GM12864 (cell line): Measurements from ENCODE around the gene ZMYM2.

Experiments
- DNase-seq: peaks from one replicate; pipeline ENCODE4 v3.0.0-alpha.2; 2011; ENCODE audit warnings: low read depth
- H3K4me3 ChIP-seq: 2 replicates; pipeline ENCODE4 v1.5.1; 2011; ENCODE audit warnings: mild to moderate bottlenecking, low read depth, low read length, control low read depth
- TF ChIP-seq, protein P1 (sequence below): IDR thresholded peaks from 2 replicates; pipeline ENCODE4 v1.5.1; 2011; ENCODE audit warnings: low read depth, mild to moderate bottlenecking, moderate library complexity, low read length, control low read depth, inconsistent platforms; ENCODE audit errors: missing control alignments

The ZMYM2 gene

DNA sequence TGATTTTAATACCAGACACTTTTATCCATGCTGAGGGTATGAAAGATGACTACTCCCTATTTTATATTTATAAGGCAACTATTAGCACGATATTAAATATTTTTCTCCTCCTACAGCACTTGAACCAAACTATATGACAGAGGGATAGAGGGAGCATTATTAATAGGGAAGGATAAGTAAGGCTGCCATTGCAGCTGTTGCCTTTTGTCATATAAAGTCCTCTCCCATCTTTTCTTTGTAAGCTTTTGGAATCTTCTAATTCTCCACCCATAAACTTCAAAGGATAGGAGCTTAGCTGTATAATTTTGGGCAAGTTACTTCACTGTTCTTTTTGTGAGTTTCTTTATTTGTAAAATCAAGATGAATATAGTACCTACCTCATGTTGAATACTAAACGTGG is 95.4 kb downstream of the ZMYM2 start:
- no peak for DNase-seq
- no peak overlapping the region for H3K4me3 ChIP-seq
- TF ChIP-seq, protein P1, sequence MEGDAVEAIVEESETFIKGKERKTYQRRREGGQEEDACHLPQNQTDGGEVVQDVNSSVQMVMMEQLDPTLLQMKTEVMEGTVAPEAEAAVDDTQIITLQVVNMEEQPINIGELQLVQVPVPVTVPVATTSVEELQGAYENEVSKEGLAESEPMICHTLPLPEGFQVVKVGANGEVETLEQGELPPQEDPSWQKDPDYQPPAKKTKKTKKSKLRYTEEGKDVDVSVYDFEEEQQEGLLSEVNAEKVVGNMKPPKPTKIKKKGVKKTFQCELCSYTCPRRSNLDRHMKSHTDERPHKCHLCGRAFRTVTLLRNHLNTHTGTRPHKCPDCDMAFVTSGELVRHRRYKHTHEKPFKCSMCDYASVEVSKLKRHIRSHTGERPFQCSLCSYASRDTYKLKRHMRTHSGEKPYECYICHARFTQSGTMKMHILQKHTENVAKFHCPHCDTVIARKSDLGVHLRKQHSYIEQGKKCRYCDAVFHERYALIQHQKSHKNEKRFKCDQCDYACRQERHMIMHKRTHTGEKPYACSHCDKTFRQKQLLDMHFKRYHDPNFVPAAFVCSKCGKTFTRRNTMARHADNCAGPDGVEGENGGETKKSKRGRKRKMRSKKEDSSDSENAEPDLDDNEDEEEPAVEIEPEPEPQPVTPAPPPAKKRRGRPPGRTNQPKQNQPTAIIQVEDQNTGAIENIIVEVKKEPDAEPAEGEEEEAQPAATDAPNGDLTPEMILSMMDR = no peak

DNA sequence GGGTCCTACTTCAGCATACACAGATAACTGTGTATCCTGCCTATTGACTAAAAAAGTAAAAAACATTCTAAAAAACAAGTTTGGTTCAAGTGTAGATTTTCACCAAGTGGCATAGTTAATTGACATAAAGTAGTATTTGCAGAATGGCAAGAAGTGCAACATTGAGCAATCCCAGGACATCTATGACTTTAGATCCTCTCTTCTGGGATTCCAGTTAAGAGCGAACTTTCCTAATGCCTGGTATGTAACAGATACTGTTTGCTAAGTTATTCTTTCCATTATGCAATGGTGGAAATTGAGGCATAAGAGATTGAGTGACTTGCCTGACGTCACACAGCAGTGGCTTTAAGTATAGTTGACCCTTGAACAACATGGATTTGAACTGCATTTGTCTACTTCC is 96.1 kb downstream of the ZMYM2 start:
- TF ChIP-seq, protein P1 = no peak
- DNase-seq = no peak
- H3K4me3 ChIP-seq = no peak overlapping the region

DNA sequence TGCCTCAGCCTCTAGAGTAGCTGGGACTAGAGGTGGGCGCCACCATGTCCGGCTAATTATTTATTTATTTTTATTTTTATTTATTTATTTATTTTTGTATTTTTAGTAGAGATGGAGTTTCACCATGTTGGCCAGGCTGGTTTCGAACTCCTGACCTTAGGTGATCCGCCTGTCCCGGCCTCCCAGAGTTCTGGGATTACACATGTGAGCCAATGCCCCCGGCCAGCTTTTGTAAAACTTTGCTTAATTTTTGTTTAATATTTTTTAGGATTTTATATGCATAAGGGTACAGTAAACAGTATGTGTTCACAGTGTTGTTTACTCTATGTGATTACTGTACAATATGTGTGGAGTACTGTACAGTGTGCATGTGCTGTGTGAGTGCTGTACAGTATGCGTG is 98.7 kb downstream of the ZMYM2 start:
- no peak overlapping the region for H3K4me3 ChIP-seq
- TF ChIP-seq, protein P1 = no peak
- DNase-seq = no peak

DNA sequence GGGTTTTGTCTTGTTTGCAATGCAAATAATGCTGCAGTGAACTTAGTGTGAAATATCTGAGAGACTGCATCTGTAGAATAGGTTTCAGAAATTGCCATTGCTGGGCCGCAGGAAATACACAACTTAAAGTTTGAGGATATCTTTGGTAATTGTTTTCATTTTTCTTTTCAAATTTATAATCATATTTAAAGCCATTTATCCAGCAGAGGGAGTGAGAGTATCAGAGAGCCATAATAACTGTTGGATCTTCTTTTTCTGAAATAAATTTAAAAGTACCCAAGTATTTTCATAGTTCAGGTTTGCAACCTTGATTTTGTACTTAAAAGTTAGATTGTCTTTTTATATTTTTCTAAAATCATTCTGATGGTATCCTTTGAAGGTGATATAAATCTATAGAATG is 99.4 kb downstream of the ZMYM2 start:
- no peak for DNase-seq
- TF ChIP-seq, protein P1 = no peak
- H3K4me3 ChIP-seq = no peak overlapping the region

DNA sequence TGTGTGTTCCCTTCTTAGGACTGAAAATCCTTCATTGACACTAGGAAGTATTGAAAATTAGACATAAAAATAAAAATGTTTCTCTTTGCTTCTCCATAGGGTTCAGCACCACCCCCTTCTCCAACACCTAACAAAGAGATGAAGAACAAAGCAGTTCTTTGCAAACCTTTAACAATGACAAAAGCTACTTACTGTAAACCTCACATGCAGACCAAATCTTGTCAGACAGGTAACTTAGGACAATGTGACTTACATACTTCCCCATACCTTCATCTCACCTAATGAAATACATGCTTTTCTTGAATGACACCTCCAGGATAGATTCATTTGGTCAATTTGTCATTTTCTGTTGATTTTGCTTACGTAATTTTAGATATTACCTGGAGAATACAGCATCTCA is 99.9 kb downstream of the ZMYM2 start:
- no peak for DNase-seq
- TF ChIP-seq, protein P1 = no peak
- H3K4me3 ChIP-seq = no peak overlapping the region

DNA sequence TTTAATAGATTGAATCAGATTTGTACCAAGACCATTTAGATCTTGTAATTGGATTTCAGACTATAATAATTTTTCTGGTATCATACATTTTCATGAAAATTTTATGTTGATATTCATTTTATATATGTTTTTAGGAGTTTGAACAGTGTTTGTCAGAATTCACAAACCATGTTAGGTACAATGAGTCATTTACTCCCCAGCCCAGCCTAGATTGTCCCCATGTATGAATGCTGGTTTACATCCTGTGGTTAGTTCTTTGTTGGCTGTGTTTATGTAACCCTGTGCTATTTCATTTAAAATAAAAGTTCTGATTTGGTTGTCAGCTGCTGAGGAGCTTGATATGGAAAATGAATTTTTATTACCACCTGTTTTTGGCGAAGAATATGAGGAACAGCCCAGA is 105.6 kb downstream of the ZMYM2 start:
- H3K4me3 ChIP-seq = no peak overlapping the region
- TF ChIP-seq, protein P1 = no peak
- DNase-seq = no peak

DNA sequence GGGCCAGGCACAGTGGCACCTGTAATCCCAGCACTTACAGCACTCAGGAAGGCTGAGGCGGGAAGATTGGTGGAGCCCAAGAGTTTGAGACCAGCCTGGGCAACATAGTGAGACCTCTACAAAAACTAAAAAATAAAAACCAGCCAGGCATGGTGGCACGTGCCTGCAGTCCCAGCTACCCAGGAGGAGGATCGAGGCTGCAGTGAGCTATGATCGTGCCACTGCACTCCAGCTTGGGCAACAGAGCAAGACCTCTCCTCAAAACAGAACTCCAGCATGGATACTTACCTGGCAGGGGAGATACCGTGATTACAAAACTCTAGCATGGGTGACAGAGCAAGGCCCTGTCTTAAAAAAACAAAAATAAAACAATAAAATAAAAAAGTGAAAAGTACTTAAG is 107.0 kb downstream of the ZMYM2 start:
- TF ChIP-seq, protein P1 = no peak
- no peak overlapping the region for H3K4me3 ChIP-seq
- no peak for DNase-seq
